Stimulated activated CD4-positive, alpha-beta T cell treated with anti-CD3 and anti-CD28 coated beads, Interleukin-12 subunit alpha, Interleukin-12 subunit beta, amount 100 ng/mL, for 4 hours (primary cell): ENCODE measurements around the gene IL12RB1.
A peak's percentile ranks its signal among the peaks of the same experiment; 100 is the strongest.
"Not testable (repeated sequence)": the region's sequence is repeated elsewhere in the genome, so short reads cannot be mapped to it uniquely, and the experiment has no call there.

Experiments
- DNase-seq: peaks from one replicate; pipeline ENCODE4 v3.0.0-alpha.2; 2020

The IL12RB1 gene

DNA sequence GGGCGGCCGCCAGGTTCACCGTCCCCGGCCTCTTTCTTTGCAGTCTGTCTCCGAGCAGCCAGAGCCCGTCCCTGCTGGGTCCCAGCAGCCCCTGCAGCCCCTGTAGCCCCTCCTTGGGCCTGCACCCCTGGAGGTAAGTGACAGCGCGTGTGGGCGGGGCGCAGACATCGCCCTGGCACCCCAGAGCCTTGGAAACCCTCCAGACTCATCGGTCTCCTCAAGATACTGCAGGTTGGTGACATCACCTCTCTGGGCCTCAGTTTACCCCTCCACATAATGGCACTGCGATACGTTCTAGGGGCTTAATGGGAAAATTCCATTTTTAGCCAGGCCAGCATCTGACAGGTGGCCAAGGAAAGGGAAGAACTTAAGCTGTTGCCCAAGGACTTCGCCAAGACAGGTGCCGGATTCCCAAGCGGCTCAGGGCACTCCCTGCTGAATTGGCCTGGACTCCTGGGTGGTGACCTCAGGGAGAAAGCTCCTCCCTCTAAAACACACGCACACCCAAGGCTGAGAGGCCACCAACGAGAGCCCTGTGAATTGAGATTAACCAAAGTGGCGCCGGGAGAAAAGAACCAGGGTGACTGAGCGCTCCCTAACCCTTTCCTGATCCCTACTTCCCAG is 24.0 kb upstream of the IL12RB1 start:
- no peak for DNase-seq

DNA sequence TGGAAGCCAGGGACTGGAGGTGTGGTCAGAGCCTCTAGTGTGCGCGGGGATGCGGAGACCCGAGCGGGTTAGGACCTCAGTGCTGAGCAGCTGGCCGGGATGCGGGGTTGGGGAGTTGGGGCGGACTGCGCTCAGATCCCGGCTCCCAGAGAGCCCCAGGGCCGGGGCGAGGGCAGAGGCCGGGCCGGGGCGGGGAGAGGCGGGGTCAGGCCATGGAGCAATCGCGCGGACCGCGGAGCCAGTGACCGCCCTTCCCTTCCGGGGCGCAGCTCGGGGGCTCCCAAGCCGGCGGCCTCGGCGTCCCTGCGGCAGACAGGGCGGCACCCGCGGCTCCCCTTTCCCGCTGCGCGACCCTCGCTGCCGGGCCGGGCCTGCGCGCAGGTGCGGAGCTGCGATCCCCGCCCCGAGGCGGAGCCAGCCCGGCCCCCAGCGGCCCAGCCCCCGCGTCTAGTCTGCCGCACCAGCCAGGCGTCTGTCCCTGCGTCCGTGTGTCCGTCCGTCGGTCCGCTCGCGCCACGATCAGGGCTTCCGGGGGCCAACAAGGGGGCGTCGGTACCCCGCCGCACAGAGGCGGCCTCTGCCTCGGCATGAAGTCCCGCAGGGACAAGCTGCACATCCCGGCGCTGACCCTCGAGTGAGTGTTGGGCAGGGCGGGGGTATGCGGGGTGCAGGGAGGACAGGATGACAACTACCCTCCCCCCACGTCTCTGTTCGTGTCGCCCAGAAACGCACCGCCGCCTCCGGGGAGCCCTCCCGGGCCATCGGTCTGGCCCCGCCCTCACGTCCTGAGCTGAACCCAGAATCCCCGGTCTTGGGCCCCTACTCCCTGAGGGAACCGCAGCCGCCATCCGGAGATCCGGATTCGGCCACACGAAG is 23.2 kb upstream of the IL12RB1 start:
- DNase-seq: peak; percentile 60

DNA sequence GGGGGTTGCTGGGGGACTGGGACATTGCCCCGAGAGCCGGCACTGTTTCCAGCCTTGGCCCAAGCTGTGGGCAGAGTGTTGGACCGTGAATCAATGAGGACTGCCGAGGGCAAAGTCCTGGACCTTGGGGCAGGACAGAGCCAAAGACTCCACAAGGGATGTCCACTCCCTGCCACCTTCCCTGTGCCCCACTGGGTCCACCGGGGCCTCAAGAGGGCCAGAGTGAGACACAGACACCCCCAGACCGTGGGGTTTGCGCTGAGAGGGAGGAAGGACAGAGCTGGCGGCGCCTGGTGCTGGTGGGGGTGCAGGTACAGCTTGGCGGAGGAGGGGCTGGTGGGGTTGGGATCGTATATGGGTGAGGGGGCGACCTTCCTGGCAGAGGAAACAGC is 22.6 kb upstream of the IL12RB1 start:
- DNase-seq: no peak

DNA sequence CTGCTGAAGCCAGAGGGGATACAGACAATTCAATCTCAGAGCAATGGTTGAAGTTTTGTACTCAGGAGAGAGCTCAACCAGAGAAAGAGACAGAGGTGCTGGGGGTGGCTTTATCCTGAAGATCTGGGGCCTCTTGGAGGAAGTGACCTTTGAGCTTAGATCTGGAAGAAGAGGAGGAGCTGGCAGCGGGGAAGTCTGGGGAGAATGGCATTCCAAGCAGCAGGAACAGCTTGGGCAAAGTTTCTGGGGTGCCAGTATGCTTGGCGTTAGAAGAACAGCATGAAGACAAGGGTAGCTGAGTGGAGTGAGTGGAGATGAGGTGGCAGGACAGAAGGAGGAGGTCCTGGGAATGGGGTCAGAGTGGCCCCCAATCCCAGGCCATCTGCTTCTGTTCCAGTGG is 22.2 kb upstream of the IL12RB1 start:
- no peak for DNase-seq

DNA sequence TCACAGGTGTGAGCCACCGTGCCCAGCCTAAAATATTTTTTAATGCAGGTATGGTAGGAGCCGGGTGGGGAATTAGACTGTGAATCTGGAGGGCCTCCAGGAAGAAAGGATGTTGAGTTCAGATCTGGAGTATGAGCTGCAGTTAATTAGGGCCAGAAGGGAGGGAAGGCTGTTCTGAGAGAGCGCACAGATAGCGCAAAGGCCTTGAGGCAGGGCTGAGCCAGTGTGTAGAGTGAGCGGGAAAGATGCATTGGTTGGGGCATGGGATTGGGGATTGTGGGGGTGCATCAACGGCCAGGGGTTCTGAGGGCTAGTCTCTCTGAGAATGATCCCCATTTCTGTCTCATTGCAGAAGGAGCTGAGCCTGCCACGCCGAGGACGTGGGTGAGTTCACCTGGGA is 20.5 kb upstream of the IL12RB1 start:
- DNase-seq: no peak

DNA sequence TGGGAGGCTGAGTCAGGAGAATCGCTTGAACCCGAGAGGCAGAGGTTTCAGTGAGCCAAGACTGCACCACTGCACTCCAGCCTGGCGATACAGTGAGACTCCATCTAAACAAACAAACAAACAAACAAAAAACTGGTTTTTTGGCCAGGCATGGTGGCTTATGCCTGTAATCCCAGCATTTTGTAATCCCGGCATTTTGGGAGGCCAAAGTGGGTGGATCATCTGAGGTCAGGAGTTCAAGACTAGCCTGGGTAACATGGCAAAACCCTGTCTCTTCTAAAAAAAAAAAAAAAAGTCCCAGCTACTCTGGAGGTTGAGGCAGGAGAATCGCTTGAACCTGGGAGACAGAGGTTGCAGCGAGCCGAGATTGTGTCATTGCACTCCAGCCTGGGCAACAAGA is 18.5 kb upstream of the IL12RB1 start:
- DNase-seq: not testable (repeated sequence)

DNA sequence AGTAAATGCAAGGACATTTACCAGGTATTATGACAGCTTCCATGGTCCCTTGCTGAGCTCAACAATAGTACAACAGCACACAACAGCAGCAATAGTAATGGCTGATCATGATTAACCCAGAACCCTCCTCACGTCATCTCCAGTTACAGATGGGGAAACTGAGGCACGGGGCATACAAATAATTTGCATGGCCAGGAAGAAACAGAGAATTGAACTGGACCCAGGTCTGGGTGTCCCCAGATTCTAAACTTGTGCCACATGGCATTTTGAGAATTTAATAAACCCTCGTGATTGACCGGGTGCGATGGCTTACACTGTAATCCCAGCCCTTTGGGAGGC is 18.0 kb upstream of the IL12RB1 start:
- DNase-seq: no peak

DNA sequence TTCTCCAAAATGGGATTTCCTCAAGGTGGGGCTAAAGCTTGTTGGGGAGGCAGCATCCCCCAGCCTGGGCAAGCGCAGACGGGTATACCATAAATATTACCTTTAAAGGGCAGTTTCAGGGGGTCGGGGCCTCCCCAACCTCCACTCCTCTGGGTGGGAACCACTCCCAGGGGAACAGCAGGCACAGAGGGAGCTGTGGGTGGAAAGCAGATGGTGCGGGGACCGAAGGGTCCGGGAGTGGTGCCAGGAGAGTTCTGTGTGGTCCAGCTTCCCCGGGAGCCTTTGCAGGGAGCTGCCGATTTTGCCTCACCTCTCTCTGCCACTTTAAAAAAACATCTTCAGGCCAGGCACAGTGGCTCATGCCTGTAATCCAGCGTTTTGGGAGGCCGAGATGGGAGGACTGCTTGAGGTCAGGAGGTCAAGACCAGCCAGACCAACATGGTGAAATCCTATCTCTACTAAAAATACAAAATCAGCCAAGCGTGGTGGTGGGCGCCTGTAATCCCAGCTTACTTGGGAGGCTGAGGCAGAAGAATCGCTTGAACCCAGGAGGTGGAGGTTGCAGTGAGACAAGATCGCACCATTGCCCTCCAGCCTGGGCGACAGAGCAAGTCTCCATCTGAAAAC is 16.3 kb upstream of the IL12RB1 start:
- no peak for DNase-seq

DNA sequence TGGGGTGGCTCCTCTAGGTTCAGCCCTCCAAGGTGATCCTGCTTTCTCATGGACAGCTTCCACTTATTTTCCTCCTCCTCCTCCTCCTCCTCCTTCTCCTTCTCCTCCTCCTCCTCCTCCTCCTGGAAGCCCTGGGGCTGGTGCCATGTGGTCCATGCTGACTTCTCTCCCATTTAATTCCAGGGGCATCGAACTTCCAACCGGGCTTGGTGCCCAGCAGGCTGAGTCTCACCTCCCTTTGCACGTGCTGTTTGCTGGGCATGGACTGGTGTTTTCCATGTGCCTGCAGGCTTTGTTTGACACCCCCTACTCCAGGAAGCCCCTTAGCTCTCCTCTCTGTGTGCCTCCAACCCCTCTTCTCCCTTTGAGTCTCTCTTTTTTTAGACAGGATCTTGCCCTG is 14.5 kb upstream of the IL12RB1 start:
- DNase-seq: no peak

DNA sequence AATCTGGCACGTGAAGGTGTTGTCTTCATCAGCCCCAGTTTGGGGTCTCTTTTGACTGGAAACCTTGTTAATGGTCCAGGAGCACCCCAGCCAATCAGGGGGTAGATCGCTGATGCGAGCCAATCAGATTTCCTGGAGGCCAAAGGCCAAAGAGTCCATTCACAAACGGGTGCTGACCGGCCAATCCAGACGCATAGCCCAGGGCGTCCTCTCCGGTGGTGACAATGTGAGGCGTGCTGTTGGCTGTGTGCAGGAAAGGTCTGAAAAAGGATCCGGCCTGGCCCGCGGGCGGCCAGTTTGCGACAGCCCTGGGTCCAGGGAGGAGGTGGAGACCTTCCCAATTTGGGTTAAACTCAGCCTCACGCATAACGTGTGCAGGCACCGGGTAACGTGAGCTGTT is 14.0 kb upstream of the IL12RB1 start:
- no peak for DNase-seq

DNA sequence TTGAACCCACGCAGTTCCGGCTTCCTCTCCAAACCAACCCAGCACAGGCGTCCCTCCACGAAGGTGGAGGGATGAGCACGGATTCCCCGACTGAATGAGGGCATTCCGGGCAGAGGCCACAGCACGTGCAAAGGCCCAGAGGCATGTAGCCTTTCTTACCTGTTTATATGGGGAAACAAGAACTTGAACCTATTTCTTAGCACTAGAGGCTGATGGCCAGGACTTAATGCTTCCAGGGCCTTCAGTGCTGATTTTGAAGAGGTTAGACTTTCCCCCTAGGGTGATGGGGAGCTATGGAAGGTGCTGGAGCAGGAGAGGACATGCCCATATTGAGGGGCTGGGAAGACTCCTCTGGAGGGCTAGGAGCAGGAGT is 12.9 kb upstream of the IL12RB1 start:
- no peak for DNase-seq

DNA sequence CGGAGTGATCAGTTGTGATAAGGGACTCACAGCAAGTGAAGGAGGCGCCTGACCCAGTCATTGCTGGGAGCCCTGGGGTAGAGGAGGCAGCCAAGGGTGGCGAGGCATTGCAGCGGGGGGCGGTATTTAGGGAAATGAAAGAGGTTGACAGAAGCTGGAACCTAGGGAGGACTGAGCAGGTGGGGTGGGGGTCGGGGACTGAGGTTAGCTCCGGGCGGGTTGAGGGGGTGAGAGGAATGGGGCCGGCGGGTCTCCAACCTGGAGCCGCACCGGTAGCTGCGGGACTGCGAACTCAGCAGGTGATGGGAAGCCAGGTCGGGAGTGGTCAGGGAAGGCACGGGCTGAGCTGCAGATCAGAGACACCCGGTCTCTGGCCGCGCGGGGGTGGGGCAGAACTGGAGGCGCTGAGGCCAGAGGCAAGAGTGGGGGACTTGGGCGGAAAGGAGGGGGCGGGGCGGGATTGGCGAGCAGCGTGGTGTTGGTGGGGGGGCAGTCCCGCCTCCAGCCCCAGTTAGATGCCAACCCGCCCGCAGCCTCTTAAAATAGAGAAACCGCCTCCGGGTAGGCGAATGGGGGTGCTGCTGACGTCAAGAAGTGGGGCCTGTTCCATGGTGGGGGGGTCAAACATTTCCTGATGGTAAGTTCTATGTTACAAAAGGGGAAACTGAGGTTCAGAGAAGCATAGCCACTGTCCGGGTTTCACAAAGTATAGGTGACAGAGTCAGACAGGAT is 12.3 kb upstream of the IL12RB1 start:
- DNase-seq: peak; percentile 28

DNA sequence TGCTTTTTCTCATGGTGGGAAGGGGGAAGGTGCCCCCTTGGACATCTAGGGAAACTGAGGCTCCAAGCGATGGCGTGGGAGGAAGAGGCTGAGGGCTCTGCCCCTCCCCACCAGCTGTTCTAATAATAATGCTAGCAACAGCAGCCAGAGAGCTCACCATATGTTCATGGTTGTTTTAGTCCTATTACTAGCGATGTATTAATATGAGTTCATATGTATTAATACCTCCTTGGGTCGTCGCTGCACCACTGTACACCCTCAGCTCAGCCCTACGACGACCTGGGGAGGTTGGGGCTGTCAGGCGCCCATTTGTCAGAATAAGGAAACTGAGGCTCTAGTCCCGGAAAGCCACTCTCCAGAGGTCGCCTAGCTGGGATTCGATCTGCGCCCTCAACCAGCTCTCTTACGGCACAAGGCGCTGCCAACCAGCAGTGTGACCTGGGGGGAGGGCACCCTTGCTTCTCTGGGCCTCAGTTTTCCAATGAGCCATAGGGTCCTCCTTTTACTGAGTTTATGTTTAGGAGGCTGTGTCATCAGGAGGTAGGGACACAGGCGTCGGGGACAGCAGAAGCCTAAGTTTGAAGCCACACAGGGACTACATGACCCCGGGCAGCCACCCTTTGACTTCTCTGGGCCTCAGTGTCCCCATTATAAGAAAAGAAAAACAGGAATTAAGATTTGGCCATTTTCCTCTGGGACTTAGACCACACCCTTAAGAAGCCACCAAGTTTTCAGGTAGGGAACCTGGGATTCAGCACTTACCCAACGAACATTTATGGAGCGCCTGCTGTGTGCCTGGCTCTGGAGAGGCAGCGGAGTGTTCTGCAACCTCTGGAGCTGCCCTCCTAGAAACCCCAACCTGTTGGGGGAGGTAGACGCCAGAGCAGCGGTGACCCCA is 11.5 kb upstream of the IL12RB1 start:
- no peak for DNase-seq

DNA sequence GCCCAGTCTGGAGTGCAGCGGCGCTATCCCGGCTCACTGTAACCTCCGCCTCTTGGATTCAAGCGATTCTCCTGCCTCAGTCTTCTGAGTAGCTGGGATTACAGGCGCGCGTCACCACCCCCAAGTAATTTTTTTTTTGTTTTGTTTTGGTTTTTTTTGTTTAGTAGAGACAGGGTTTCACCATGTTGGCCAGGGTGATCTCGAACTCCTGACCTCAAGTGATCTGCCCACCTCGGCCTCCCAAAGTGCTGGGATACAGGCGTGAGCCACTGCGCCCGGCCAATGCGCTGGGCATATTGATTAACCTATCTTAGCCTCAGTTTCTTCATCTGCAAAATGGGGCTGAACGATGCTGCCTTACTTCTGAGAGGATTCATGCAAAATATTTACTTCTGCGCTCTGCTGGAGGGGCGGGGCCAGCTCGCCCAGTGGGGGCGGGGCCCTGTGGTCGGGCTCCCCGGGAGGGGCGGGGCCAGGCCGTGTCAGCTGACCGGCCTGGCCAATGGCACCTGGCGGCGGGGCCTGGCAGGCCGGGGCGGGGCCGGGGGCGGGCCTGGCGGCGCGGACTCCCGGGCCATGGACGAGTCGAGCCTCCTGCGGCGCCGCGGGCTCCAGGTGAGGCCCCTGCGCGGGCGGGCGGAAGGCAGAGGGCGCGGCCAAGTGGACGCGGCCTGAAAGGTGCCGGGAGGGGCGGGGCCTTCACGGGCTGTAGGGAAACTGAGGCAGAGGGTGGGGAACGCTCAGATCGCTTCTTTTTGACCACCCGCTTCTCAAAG is 10.7 kb upstream of the IL12RB1 start, which contains the start of gene MAST3:
MAST3 (plus strand) TSS at position 562 of the 776 bp plus-strand sequence; CDS start at position 577, 15 bp downstream.
- peak; percentile 86 for DNase-seq

DNA sequence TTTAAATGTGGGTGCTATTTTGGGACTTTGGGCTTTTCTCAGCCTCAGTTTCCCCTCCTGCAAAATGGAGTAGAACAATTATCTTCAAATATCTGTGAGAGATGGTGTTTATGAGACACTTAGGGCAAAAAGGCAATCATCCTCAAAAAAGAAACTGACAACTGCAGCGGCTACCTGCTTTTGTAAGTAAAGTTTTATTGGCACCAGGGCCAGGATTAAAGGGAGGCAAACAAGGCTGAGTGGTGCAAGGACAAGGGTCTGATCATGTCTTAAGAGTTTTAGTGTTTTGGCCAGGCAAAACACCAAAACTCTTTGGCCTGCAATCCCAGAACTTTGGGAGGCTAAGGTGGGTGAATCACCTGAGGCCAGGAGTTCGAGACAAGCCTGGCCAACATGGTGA is 9.5 kb upstream of the IL12RB1 start:
- no peak for DNase-seq

DNA sequence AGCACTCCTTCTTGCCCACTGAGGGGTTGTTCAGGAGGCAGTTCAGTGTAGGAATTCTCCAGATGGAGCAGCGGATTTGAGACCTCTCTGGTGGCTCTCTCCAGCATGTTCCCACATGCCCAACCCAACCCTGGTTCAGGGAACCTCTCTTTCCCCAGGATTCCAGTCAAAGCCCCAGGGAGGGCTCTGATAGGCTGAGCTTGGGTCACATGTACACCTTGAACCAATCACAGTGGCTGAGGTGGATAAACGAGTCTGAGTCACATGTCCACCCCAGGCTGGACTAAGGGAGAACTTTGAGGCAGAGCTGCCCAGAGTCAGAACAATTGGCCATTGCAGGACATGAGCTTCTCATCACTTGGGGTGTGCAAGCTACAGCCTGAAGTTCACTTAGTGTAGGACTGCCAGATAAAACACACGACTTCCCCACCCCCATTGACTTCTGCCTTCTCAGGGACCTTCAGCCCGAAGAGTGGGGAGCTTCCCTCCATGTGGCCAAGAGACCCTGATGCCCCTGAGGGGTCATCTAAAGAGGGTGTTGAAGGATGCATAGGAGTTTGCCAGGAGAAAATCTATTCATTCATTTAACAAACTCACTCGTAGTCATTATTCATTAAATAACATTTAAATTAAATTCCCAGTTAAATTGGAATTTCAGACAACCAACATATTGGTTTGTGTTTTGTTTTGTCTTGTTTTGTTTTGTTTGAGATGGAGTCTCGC is 6.9 kb upstream of the IL12RB1 start:
- DNase-seq: no peak

DNA sequence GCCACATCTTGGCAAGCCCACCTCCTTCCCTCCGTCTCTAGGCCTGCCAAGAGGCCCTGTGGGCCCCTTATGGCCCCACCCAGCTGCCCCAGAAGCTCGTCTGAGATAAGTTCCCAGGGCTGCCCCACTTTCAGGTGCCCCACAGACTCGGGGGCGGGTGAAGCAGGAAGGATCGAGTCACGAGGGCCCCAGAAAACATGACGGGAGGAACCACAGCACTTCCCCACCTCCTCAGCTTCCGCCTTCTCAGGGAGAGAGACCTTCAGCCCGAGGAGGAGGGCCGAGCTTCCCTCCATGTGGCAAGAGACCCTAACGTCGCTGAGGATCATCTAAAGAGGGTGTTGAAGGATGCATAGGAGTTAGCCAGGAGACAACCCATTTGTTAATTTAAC is 4.5 kb upstream of the IL12RB1 start:
- peak; percentile 75 for DNase-seq

DNA sequence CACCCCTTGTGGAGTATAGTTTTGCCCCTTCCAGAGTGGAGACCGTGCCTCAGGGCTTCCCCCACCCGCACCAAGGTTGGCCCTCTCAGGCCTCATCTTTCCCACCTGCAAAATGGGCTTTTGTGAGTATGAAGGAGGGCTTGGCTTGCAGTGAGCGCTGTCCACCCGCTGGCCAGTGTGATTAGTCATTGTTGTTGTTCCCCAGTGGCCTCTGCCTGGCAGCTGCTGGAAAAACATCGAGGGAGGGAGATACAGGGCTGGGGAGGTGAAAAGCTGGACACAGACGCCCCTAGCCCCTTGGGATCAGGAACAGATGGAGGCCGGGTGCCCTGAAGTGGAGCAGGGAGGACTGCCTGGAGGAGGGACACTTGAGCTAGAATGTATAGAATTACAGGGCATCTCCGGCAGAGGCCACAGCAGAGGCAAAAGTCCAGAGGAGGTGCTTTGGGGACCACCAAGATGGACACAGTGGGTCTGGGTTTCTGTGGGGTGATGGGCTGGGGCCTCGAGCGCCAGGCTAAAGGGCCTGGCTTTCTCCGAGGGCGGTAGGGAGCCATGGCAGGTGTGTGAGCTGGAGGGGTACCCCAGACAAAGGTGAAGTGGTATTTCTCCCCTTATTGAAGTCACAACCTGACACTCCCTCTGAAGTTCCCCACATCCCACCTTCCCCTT is 3.9 kb upstream of the IL12RB1 start:
- DNase-seq: no peak

DNA sequence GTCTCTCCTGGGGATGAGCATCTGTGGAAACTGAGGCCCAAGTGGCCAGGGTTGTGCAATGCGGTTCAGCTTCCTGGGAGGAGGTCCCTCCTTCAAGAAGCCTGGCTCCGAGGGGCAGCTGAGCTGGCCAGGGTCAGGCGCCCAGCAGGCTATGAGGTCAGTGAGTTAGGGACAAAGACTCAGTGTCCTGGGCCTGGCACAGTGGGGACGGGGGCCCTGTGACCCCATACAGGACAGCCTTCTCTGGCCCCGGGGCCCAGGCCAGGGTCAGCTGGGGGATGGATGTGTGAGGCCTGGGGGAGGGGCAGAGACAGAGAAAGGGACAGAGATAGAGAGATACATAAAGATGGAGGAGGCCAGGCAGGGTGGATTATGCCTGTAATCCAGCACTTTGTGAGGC is 3.0 kb upstream of the IL12RB1 start:
- DNase-seq: no peak

DNA sequence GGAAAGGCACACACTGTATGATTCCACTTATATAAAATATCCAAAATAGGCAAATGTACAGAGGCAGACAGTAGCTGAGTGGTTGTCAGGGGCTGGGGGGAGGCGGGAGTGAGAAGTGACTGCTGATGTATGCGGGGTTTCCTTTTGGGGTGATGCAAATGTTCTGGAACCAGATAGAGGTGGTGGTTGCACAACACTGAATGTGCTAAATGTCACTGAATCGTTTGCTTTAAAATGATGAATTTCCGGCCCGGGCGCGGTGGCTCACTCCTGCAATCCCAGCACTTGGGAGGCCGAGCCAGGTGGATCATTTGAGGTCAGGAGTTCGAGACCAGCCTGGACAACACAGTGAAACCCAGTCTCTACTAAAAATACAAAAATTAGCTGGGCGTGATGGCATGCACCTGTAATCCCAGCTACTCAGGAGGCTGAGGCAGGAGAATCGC is 2.4 kb upstream of the IL12RB1 start:
- peak; percentile 42 for DNase-seq
